Measurements from ENCODE around the gene DCDC1.

DNA sequence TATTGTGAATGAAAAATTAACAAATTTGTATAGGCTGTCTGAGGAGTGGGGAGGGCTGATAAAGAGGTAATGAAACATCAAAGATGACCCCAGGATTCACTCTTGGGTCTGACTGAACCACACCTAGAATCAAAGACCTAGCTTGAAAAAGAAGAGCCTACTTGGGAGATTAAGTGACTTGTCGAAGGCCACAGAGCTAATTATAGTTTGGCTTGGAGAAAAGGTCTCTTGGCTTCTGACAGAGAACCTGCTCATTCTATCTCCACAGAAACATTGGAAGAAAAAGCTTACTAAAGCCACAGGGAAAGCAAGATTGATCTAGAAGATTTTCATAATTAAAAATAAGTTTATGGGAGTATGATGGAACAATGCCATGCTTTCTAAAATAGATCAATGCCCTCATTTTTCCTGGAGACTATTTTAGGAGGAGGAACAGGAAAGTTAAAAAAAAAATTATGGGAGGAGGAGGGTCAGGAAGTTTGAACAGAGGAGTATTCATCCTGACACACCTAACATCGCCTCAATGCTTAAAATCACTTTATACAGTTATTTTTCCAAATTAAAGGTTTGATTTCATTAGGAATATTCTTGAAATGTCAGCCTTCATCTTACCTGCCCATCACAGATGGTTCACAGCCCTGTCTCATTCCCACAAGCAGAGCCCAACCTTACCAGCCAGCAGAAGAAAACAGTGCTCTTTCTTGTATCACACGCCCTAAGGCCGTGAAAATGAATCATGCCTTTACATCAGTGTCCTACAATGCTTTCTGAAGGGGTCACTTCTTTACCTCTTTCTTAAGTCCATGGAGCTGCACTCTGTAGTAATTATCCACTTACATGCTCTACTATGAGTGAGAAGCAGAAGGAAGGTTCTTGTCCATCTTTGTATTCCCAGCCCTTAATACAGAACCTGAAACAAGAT is 552.3 kb downstream of the DCDC1 start:
- TF ChIP-seq EZH2 (IDR thresholded peaks at IDR 0.05; ENCODE audit: low read length, missing control alignments), result no peak
- TF ChIP-seq, protein P1, sequence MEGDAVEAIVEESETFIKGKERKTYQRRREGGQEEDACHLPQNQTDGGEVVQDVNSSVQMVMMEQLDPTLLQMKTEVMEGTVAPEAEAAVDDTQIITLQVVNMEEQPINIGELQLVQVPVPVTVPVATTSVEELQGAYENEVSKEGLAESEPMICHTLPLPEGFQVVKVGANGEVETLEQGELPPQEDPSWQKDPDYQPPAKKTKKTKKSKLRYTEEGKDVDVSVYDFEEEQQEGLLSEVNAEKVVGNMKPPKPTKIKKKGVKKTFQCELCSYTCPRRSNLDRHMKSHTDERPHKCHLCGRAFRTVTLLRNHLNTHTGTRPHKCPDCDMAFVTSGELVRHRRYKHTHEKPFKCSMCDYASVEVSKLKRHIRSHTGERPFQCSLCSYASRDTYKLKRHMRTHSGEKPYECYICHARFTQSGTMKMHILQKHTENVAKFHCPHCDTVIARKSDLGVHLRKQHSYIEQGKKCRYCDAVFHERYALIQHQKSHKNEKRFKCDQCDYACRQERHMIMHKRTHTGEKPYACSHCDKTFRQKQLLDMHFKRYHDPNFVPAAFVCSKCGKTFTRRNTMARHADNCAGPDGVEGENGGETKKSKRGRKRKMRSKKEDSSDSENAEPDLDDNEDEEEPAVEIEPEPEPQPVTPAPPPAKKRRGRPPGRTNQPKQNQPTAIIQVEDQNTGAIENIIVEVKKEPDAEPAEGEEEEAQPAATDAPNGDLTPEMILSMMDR (conservative IDR thresholded peaks at IDR 0.05 in 1 of 2, IDR thresholded peaks at IDR 0.05 in 1 of 2; ENCODE audit: low read depth in 1 of 2, low read length in 2 of 2), result no peak
